Progenitor cell of endocrine pancreas (in vitro differentiated cells): ENCODE results near the gene POT1. TPM values are rescaled to one million over a fixed set of nuclear protein-coding genes. Genes with fewer than 3 reads are reported as not detected.

Experiments
- DNase-seq: peaks from one replicate; pipeline ENCODE4 v3.0.0; 2021; ENCODE audit warnings: low spot score; ENCODE audit not compliant: unreplicated experiment
- H3K27ac Mint-ChIP-seq: 2 replicates; pipeline ENCODE4 v1.8.0; 2021; ENCODE audit warnings: mild to moderate bottlenecking, moderate library complexity, mixed read lengths
- H3K27me3 Mint-ChIP-seq: 2 replicates; pipeline ENCODE4 v1.8.0; 2021; ENCODE audit warnings: mixed read lengths
- H3K36me3 Mint-ChIP-seq: 2 replicates; pipeline ENCODE4 v1.8.0; 2022; ENCODE audit warnings: mixed read lengths; ENCODE audit not compliant: insufficient read depth
- H3K4me1 Mint-ChIP-seq: 2 replicates; pipeline ENCODE4 v1.8.0; 2021; ENCODE audit warnings: low read depth, mixed read lengths
- H3K4me3 Mint-ChIP-seq: 2 replicates; pipeline ENCODE4 v1.8.0; 2021; ENCODE audit warnings: low read depth, mild to moderate bottlenecking, moderate library complexity, mixed read lengths
- H3K9me3 Mint-ChIP-seq: 2 replicates; pipeline ENCODE4 v1.8.0; 2021; ENCODE audit warnings: low read depth, mixed read lengths
- CTCF ChIP-seq: fragments of 200-600 bp; sonication (generic); IDR thresholded peaks from one replicate; pipeline ENCODE4 v1.5.0; 2021; ENCODE audit warnings: antibody characterized with exemption, mild to moderate bottlenecking; ENCODE audit not compliant: unreplicated experiment
- total RNA-seq: library from RNA; stranded (reverse); gene quantifications from 2 replicates; pipeline ENCODE4 v1.2.1, GENCODE V29; 2021

The POT1 gene
- total RNA-seq, 1 donor from 2014 or later = 25.9 TPM

- TF ChIP-seq CTCF = no peak
- Mint-ChIP-seq H3K36me3 (no peaks in the 10 kb centered on the region), H3K4me3 (no peak overlapping the region), H3K27me3 (no peaks in the 10 kb centered on the region), H3K4me1 (peaks cover 8% of the 10 kb centered on the region), H3K9me3 (peaks cover 8% of the 10 kb centered on the region), H3K27ac (no peak overlapping the region)
- DNase-seq = no peak
These were observed 115.4 kb downstream of the POT1 start for GRCh38 chr7:124813994-124814798.

- peaks cover 10% of the 10 kb centered on the region for H3K4me1 Mint-ChIP-seq
- H3K4me3 Mint-ChIP-seq = no peak overlapping the region
- H3K27me3 Mint-ChIP-seq = no peaks in the 10 kb centered on the region
- no peak overlapping the region for H3K27ac Mint-ChIP-seq
- H3K36me3 Mint-ChIP-seq = no peaks in the 10 kb centered on the region
- DNase-seq = no peak
- peaks cover 8% of the 10 kb centered on the region for H3K9me3 Mint-ChIP-seq
- TF ChIP-seq CTCF = no peak
These were observed 116.9 kb downstream of the POT1 start for GRCh38 chr7:124812764-124813163.

- no peak for DNase-seq
- no peak for TF ChIP-seq CTCF
- Mint-ChIP-seq H3K9me3 (no peaks in the 10 kb centered on the region), H3K4me3 (no peak overlapping the region), H3K36me3 (no peaks in the 10 kb centered on the region), H3K4me1 (peaks cover 10% of the 10 kb centered on the region), H3K27me3 (no peaks in the 10 kb centered on the region), H3K27ac (no peak overlapping the region)
These were observed 118.3 kb downstream of the POT1 start for GRCh38 chr7:124811341-124811740.

- peaks cover 10% of the 10 kb centered on the region for H3K4me1 Mint-ChIP-seq
- H3K4me3 Mint-ChIP-seq = no peak overlapping the region
- H3K27ac Mint-ChIP-seq = no peak overlapping the region
- no peaks in the 10 kb centered on the region for H3K9me3 Mint-ChIP-seq
- DNase-seq = no peak
- H3K27me3 Mint-ChIP-seq = no peaks in the 10 kb centered on the region
- TF ChIP-seq CTCF = no peak
- no peaks in the 10 kb centered on the region for H3K36me3 Mint-ChIP-seq
These were observed 119.0 kb downstream of the POT1 start for GRCh38 chr7:124810605-124811004.

- Mint-ChIP-seq H3K4me1 (peaks cover 2% of the 10 kb centered on the region), H3K9me3 (no peaks in the 10 kb centered on the region)
These were observed 121.4 kb downstream of the POT1 start for GRCh38 chr7:124808206-124808605.

More at GRCh38 chr7:124808206-124808605, 121.4 kb downstream of the POT1 start:
- Mint-ChIP-seq H3K27ac (no peak overlapping the region), H3K36me3 (no peaks in the 10 kb centered on the region), H3K27me3 (no peaks in the 10 kb centered on the region), H3K4me3 (no peak overlapping the region)
- TF ChIP-seq CTCF = no peak
- no peak for DNase-seq
